ENCODE measurements around the gene CCR2.

DNA sequence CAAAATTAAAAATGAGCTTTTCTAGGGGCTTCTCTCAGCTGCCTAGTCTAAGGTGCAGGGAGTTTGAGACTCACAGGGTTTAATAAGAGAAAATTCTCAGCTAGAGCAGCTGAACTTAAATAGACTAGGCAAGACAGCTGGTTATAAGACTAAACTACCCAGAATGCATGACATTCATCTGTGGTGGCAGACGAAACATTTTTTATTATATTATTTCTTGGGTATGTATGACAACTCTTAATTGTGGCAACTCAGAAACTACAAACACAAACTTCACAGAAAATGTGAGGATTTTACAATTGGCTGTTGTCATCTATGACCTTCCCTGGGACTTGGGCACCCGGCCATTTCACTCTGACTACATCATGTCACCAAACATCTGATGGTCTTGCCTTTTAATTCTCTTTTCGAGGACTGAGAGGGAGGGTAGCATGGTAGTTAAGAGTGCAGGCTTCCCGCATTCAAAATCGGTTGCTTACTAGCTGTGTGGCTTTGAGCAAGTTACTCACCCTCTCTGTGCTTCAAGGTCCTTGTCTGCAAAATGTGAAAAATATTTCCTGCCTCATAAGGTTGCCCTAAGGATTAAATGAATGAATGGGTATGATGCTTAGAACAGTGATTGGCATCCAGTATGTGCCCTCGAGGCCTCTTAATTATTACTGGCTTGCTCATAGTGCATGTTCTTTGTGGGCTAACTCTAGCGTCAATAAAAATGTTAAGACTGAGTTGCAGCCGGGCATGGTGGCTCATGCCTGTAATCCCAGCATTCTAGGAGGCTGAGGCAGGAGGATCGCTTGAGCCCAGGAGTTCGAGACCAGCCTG lies 17.8 kb downstream of the CCR2 start:
- no peak for TF ChIP-seq POLR2A (IDR thresholded peaks at IDR 0.05; ENCODE audit: low read depth)
- TF ChIP-seq, protein P1, sequence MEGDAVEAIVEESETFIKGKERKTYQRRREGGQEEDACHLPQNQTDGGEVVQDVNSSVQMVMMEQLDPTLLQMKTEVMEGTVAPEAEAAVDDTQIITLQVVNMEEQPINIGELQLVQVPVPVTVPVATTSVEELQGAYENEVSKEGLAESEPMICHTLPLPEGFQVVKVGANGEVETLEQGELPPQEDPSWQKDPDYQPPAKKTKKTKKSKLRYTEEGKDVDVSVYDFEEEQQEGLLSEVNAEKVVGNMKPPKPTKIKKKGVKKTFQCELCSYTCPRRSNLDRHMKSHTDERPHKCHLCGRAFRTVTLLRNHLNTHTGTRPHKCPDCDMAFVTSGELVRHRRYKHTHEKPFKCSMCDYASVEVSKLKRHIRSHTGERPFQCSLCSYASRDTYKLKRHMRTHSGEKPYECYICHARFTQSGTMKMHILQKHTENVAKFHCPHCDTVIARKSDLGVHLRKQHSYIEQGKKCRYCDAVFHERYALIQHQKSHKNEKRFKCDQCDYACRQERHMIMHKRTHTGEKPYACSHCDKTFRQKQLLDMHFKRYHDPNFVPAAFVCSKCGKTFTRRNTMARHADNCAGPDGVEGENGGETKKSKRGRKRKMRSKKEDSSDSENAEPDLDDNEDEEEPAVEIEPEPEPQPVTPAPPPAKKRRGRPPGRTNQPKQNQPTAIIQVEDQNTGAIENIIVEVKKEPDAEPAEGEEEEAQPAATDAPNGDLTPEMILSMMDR (IDR thresholded peaks at IDR 0.05), result no peak
- no peak for TF ChIP-seq POLR2AphosphoS5 (IDR thresholded peaks at IDR 0.05)
